DMS53 (cell line): ENCODE measurements around the gene DENND5B.
"Not testable (repeated sequence)": the region's sequence is repeated elsewhere in the genome, so short reads cannot be mapped to it uniquely, and the experiment has no call there.

Experiments
- DNase-seq: peaks from one replicate; lab custom pipeline; 2025; lab: John Stamatoyannopoulos, UW

The DENND5B gene

DNA sequence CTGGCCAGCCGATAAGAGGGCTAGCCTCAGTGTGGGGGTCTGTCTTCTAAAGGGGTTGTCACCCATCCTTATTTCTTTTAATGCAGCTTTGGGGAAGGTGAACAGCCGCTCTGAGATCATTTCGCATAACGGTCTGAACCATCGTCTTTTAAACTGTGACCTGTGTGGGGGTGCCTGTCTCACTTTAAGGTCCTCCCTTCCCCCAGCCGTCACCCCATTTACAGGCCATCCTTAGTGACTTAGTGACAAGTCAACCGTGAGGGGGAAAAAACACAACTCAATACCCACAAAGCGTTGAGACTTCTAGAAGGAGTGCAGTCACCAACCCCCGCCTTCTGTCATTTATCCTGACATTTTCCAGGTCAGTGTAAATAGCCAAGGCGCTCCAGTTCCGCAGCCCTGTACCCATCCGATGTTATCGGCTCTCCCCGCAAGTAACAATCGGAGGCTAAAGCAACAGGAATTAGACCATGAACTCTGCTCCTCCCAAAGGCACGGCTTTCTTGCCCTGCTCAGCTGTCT, 505 bp upstream of the DENND5B start:
- peak; percentile 73 for DNase-seq

DNA sequence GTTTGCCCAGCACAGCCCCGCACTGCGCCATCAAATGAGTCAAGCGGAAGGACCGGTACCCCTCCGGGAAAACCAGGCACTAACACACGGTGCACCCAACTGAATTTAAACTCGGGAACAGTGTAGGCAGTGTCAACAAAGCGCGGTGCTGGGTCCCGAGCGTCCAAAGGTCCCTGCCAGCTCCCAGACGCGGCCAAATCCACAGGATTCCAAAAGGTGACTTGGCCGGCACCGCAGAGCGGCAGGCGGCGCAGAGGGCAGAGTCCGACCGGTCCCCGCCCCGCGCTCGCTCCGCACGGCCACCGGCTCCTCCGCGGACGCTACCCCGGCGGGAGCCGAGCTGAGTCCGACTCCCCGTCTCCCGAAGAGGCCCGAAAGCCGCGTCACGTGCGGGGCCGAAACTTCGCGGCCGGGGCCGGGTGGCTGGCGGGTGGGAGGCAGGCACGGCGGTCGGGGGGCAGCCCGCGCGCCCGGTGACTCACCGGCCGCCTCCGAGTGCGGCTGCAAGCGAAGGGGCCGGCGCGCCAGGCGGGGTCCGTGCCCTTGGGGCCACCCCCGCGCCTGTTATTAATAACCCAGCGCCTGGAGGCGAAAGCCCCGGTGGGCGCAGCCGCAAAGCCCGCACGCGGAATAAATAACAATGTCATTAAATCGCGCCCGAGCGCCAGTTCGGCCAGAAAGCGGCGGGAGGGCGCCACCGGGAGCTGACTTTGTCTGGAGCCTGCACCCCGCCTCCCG, 863 bp downstream of the DENND5B start:
- DNase-seq: peak; percentile 92

DNA sequence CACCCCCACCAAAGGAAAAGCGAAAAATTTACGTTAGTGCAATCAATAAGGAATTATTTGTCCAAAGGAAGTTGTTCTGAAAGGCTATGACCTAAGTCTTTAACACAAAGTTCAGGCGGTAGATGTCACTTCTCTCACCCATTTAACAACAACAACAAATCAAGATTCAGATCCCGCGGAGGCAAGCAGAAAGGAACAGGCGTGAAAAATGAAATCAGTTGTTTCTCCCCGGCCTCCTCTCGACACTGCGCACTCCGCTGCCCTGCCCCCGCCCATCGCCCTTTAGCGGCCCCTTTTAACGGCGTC, 1.4 kb downstream of the DENND5B start:
- no peak for DNase-seq

DNA sequence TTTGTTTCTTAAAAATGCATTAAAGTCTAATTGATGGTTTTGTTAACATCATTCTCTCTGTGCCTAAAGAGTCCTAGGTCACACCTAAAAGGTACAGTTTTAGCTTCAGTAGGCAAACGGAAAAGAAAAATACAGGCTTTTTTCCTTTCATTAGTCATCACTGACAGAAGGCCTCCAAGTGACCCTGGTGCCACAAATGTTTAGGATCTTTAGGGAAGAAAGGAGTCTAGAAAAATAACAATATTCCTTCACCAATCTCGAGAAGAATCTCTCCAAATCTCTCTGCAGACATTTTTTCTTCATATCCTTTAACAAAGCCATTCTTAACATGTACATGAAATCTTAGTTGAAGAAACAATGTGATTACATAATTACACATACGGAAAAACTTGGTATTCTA, 2.0 kb downstream of the DENND5B start:
- peak; percentile 22 for DNase-seq

DNA sequence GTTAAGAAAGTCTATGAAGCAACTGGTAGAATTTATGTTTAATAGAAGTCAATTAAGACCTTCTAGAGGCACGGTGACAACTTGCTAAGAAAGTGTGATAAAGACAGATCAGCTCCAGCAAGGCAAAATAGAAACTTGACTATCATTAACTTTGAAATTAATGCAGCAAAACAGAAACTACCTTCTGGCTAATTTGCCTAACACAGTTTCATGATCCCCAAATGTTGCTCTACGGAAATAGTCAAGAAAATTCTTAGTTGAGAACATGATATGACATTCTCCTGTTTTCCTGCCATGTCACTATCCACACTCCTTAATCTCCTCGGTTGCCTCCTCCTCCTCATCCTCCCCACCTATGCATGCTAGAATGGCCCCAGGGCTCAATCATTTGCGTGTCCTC, 4.2 kb downstream of the DENND5B start:
- DNase-seq: no peak

DNA sequence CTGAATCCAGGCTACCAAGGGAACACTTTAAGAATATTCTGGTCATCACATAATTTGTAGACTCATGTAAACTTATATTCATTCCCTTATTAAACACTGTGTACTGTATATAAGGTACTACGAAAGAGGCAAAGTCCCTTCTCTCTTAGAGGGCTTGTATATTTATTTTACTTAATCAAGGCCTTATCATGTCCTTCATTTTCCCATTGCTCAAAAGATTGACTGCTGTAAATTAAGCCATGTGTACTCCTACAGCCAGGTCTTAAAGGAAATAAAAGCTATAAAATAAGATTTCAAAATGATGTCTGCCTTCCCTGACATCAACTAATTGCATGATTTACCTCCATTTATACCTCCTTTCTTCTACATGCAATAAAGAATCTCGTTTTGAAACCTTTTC, 5.0 kb downstream of the DENND5B start:
- DNase-seq: no peak

DNA sequence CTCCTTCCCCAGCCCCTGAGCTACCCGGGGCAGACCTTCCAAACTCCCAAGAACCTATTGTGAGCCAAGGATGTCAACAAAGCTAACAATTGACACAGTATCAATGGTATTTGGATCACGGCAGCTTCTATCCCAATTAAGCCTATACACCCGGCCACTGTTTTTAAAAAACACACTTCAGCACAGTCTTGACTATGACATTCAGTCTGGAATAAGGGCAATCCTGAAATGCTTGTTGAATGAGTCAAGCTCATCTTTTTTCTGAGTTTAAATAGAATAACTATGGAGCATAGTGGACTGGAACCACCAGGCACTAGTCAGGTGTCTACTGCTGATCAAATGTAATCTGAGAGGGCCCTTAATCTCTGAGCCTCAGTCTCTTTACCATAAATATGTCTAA, 5.7 kb downstream of the DENND5B start:
- DNase-seq: no peak

DNA sequence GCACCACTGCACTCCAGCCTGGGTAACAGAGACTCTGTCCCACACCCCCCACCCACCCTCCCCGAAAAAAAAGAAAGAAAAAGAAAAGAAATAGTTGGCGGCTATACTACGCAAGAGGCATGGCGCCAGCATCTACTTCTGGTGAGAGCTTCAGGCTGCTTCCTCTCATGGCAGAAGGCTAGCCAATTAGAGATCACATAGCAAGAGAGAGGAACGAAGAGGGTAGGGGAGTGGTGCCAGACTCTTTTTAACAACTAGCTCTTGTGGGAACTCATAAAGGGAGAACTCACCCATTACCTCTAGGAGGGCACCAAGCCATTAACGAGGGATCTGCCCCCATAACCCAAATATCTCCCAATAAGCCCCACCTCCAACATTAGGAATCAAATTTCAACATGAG, 6.2 kb downstream of the DENND5B start:
- no peak for DNase-seq

DNA sequence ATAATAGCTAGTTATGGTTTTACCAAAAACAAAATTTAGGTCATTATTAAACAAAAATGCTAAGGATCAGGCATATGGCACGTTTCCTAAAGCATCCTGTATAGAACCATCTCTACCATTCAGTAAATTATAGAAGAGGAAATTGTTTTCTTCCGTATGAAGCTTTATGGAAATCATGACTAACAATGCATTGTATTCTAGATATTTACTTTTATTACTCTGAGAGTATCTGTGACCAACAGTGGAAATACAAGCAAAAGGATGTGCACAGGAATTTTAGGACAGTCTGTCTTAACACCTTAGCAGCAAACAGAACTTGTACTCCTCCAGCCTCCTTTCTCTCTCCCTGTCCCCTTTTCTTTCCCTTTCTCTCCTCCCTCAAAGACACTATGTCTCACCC, 7.1 kb downstream of the DENND5B start:
- DNase-seq: no peak

DNA sequence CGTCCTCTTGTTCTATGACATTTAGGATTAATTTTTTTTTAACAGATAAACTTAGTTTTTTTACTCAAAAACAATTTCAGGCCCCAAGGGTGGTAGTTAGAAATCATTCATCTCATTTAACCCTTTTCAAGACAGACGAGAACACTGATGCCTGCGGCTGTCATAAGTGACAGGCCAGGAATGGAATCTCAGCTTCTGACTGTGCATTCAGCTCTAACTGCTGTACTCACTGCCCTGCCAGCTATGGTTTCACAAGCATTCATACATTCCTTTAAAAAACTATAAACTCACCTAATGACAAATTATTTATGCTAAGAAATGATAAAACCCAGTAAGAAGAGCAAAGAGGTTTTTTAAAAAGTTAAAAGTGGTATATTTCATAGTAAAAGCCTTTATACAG, 8.8 kb downstream of the DENND5B start:
- no peak for DNase-seq

DNA sequence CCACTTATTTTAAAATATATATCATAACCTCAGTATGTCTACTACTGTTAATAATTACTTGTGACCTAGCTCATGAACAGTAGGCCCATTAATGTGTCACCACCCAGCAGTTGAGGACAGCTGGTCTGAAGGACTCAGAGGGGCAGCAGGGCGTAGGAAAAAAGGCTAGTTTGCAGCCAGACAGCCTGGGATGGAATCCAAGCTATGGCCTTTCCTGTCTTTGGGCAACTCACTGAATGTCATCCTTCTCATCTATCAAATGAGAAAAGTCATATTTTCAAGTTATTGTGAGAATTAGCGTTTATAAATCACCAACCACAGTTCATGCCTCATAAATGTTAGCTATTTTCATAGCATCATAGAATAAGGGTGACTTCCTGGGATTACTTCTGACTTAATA, 12.3 kb downstream of the DENND5B start:
- DNase-seq: no peak

DNA sequence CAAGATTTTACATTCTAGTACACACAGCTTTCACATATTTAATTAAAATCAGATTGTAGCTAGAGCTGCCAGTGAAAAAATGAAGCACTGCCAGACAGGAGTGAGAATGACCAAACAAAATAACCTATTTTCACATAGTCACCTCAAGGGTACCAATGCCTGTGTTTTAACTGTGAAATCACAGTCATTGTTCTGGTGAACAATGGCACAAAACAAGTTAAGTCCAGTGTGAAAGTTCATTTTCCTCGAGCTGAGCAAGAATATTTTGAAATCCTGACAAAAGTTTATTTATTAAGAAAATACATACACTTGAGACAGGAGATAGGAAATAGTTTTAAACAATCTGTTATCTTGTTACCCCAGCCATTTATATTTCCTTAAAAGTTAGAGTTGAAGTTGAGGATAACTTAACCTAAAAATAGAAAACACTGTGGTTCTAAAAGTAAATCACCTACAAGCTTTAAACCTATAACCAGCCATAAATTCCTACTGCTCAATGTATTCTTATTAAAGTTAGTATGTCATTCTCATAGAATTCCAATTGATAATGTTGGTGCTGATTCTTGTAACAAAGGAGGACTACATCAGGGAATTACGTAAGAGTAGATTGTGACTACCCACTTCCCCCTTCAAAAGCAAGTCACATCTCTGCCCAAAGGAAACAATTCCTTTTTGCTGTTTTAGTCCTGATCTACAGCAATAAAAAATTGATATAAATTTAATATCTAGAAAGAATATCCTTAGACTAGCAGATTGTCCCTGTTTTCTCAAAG, 15.9 kb downstream of the DENND5B start:
- DNase-seq: no peak

DNA sequence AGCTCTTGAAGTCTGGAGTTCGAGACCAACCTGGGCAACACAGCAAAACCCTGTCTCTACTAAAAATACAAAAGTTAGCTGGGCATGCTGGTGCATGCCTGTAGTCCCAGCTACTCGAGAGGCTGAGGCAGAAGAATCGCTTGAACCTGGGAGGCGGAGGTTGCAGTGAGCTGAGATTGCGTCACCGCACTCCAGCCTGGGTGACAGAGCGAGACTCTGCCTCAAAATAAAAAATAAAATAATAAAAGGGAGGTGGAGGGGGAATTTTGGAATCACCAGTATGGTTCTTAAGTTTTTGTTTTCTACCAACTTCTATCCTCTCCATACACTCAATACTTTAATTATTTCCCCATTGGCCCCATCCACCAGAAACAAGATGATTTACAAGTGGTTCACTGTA, 16.6 kb downstream of the DENND5B start:
- DNase-seq: not testable (repeated sequence)

DNA sequence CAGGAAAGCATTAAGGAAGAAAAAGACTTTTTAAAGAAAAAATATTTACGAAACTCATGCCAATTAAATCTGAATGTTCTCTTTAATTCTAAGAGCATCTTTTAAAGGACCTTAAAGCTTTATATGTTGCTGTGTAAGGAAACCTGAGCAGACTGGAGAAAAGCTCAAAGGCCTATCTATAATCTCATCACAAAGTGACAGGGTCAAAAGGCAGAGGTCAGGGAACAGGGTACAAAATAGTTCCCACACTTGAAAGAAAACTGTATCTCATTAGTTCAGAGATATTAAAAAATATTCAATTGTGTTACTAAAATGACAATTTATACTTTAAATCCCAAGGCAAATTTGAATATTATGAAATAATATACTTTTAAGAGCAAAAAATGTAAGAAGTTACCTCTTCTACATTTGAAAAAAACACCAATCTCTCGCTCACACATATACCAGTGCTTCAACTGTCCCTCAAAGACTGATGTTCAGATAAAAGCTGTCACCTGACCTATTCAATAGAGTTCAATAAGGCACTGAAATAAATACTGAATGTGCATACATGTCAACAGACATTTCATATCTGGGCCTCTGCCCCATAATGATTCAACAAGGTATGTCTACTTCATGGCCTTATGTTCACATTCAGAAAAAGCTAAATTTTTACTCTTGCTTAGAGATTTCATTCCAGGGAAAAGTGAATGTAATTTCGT, 17.9 kb downstream of the DENND5B start:
- DNase-seq: no peak

DNA sequence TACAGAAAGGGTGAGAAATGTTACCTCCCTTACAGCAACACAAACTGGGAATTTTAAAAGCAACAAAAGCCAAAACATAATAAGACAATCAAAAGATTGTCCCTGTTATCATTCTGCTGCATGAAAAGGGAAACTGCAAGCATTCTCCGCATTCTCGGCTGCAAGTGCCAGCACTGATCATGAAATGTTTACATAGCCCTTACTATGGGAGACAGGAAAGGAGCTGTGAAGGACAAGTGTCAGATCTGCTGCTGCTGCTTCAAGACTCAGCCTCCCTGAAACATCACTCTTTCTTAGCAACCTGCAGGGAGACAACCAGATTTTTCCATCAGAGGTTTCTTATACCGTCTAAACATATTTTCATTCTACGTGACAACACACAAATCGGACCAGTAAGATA, 20.1 kb downstream of the DENND5B start:
- DNase-seq: peak; percentile 48

DNA sequence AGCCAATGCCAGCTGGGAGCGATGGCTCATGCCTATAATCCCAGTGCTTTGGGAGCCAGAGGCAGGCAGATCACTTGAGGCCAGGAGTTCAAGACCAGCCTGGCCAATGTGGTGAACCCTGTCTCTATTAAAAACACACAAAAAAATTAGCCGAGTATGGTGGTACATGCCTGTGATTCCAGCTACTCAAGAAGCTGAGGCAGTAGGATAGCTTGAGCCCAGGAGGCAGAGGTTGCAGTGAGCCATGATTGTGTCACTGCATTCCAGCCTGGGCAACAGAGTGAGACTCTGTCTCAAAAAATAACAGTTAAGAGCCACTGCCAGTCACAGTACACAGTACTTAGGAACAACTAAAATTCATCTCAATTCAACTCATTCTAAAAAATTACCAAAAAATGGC, 21.4 kb downstream of the DENND5B start:
- DNase-seq: not testable (repeated sequence)

DNA sequence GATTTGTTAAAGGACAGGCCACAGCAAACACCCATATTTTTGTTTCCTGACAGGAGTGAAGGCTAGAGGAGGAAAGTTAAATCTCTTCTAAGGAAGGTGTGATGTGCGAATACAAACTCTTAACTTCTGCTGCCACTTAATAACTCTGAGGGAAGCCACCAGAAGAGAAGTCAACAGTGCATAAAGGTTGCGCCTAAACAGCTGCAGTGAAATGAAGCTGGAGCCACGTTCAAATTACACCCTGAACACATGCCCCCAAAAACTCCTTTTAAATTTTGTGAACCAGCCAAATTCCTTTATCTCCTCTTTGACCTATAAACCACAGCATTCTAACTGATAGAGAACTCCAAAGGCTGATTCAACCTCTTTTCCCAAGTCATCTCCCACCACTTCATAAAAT, 22.4 kb downstream of the DENND5B start:
- DNase-seq: no peak

DNA sequence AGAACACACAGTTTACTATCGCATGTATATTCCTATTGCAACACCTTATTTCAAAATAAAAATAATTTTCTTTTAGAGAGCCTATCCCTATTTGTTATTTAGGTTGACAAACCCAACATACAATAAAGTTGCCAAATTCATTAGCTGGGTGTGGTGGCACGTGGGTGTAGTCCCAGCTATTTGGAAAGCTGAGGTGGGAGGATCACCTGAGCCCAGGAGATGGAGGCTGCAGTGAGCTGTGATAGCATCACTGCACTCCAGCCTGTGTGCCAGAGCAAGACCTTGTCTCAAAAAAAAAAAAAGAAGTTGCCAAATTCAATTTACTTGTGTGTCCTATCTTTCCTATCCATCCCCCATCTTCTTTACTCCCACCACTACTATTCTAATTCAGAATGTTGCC, 23.9 kb downstream of the DENND5B start:
- no peak for DNase-seq

DNA sequence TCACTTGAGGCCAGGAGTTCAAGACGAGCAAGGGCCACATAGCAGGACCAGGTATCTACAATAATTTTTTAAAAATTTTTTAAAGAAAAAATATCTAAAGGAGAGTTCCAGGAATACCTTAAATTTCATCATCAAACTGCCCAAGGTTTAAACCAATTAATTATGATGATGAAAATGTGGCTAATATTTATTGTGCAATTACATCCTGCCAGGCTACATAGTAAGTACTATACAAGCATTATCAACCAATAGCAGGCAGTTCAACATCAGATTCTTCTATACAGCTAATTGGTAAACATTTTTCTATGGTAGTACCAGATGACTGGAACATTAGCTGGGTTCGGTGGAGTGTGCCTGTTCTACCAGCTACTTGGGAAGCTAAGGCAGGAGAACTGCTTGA, 24.4 kb downstream of the DENND5B start:
- DNase-seq: no peak

DNA sequence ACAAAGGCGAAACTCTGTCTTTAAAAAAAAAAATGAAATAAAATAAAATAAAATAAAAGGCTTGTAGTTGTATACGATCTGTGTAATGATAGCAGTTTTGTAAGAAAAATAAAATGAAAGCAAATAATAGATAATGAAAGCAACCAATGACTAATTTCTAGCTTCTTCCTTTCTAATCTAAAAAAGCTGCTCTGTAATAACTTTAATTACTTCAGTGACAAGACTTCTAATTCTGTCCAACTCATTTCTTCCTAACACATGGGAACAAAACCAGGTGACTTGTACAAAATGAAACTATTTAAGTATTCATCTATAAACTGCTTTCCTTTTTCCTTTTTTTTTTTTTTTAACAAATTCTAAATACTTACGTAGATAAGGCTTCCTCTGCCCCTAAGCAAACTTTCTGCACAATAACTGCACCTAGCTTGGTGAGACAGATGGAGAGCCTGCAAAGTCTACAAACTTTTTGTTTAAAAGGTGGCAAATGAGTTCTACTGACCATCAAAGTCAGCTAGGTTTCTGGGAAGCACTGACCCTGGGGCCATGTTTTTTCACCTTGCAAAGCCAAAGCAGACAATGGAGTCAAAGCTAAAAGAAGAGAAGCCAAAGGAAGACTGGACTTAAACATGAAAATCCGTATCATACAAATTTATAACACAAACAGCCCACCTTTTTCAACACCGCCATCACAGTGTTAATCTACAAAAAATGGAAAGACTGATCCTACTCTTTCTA, 28.2 kb downstream of the DENND5B start:
- DNase-seq: no peak

DNA sequence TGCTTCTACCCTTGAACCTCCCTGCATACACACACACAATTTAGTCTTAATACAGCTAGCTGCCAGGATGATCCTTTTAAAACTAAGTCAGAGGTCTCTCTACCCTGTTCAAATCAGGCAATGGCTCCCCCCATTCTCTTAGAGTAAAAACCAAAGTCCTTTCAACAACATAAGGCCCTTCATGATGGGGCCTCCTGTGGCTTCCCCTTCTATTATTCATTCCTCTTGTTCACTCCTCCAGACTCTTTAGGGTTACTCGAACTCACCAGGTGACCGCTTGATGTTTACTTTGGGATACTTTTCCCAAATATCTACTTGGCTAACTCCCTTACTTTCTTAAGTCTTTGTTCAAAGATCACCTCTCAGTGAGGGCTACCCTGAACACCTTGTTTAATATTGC, 30.4 kb downstream of the DENND5B start:
- no peak for DNase-seq

DNA sequence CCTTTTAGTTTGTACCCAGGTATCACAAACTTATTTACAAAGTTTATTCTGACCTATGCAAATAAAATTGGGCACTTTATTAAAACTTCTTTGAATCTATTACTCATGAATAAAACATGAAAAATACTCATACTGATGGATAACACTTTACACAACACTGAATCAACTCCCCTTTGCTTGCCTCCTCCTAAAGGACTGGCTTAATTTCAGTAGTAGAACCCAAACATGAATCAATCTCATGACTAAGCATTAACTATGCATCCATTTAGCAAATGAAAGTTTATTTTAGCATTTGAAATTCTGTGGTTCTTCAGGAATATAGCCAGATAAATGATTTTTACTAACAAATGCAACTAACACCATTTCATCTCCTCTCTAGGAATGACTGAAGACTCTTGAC, 32.4 kb downstream of the DENND5B start:
- DNase-seq: no peak
